Kidney (tissue), 14 donors: ENCODE measurements around the gene NTRK2. TPM values are rescaled to one million over a fixed set of nuclear protein-coding genes. Genes with fewer than 3 reads are reported as not detected.

Source experiments
- DNase-seq, 5 donors: peaks; one replicate each; pipeline ENCODE4 v3.0.0-alpha.2; 2013 to 2020
- FAIRE-seq: peaks from 2 replicates; lab custom pipeline; 2012; peaks lifted over from hg19 to GRCh38; lab: Jason Lieb, UNC
- H3K27ac ChIP-seq, 2 donors: one replicate each; pipeline ENCODE4 v1.7.0; 2013; ENCODE audit warnings: low read depth in 2 of 2, low read length in 2 of 2, inconsistent platforms in 1 of 2
- H3K27me3 ChIP-seq: one replicate; pipeline ENCODE4 v1.7.1; 2013; ENCODE audit warnings: low read length, inconsistent platforms; ENCODE audit not compliant: control insufficient read depth, insufficient read depth
- H3K36me3 ChIP-seq, 3 donors: one replicate each; pipeline versions ENCODE4 v1.7.0 to v1.7.1; 2013; ENCODE audit warnings: low read length in 3 of 3, control low read depth in 1 of 3, inconsistent platforms in 1 of 3; ENCODE audit not compliant: insufficient read depth in 3 of 3, control insufficient read depth in 2 of 3
- H3K4me1 ChIP-seq, 3 donors: one replicate each; pipeline versions ENCODE4 v1.7.0 to v1.7.1; 2013; ENCODE audit warnings: low read length in 3 of 3, inconsistent platforms in 1 of 3, low read depth in 1 of 3; ENCODE audit not compliant: control insufficient read depth in 2 of 3, insufficient read depth in 2 of 3
- H3K4me3 ChIP-seq, 3 donors: one replicate each; pipeline versions ENCODE4 v1.7.0 to v1.8.1; 2013; ENCODE audit warnings: low read length in 3 of 3, control low read depth in 1 of 3, inconsistent platforms in 1 of 3
- H3K9ac ChIP-seq, 3 donors: one replicate each; pipeline versions ENCODE4 v1.7.0 to v1.7.1; 2013; ENCODE audit warnings: low read length in 3 of 3, control low read depth in 1 of 3, inconsistent platforms in 1 of 3
- H3K9me3 ChIP-seq, 3 donors: one replicate each; pipeline versions ENCODE4 v1.7.0 to v1.7.1; 2013; ENCODE audit warnings: low read length in 3 of 3, control low read depth in 1 of 3, inconsistent platforms in 1 of 3; ENCODE audit not compliant: control insufficient read depth in 2 of 3, insufficient read depth in 1 of 3
- intact Hi-C: fragments of 100-400 bp; cut with DNase I; formaldehyde crosslinking; loops from one replicate; pipeline ENCODE4 v1.11.1; 2022
- polyA plus RNA-seq: library from polyadenylated mRNA; stranded (reverse); fragments of 350-450 nt; fragmentation: Illumina TruSeq; extraction: RNeasy Lipid Tissue Mini Kit (QIAGEN cat#74804); gene quantifications from one replicate; pipeline ENCODE4 v1.2.3, GENCODE V29; 2014; ENCODE audit warnings: low read depth, low replicate concordance; ENCODE audit not compliant: insufficient read depth
- total RNA-seq: library from RNA; stranded (reverse); fragmentation: NEBNext Ultra II Directional; extraction: Animal tissue kit (Norgen Biotek cat#: 25700); gene quantifications from one replicate; pipeline ENCODE4 v1.2.1, GENCODE V29; 2021
- TF ChIP-seq, protein P1 (sequence below): IDR thresholded peaks from 3 replicates; pipeline ENCODE4 v1.5.1; 2012; ENCODE audit warnings: mild to moderate bottlenecking, moderate library complexity, borderline replicate concordance; ENCODE audit not compliant: insufficient read depth; ENCODE audit errors: extremely low read depth
- donor health status: control.
- donor health status: control.
- donor health status: control.
- donor health status: control.
- donor health status: control.
- donor health status: DM: yes; HTN: yes; CAD: no.
- donor health status: Normal renal cell carcinoma (clear cell type).

The NTRK2 gene
- total and polyA plus RNA-seq, 2 donors from 2014 or later, result 20.0 to 41.2 TPM

GRCh38 chr9:84845956-84846900, 176.7 kb downstream of the NTRK2 start:
- FAIRE-seq (peak; percentile 50), DNase-seq (no peak)
- Histone ChIP-seq H3K9ac (no peak overlapping the region), H3K4me1 (peaks cover 0 to 5% (median 0%) of the 10 kb centered on the region in 3 donors), H3K27ac (no peak overlapping the region), H3K27me3 (no peaks in the 10 kb centered on the region), H3K4me3 (peak overlapping the region in 1 of 3 donors; percentile 11), H3K9me3 (no peaks in the 10 kb centered on the region), H3K36me3 (no peaks in the 10 kb centered on the region)
- intact Hi-C loops, result no loop called here
- TF ChIP-seq, protein P1, sequence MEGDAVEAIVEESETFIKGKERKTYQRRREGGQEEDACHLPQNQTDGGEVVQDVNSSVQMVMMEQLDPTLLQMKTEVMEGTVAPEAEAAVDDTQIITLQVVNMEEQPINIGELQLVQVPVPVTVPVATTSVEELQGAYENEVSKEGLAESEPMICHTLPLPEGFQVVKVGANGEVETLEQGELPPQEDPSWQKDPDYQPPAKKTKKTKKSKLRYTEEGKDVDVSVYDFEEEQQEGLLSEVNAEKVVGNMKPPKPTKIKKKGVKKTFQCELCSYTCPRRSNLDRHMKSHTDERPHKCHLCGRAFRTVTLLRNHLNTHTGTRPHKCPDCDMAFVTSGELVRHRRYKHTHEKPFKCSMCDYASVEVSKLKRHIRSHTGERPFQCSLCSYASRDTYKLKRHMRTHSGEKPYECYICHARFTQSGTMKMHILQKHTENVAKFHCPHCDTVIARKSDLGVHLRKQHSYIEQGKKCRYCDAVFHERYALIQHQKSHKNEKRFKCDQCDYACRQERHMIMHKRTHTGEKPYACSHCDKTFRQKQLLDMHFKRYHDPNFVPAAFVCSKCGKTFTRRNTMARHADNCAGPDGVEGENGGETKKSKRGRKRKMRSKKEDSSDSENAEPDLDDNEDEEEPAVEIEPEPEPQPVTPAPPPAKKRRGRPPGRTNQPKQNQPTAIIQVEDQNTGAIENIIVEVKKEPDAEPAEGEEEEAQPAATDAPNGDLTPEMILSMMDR, result no peak

DNA sequence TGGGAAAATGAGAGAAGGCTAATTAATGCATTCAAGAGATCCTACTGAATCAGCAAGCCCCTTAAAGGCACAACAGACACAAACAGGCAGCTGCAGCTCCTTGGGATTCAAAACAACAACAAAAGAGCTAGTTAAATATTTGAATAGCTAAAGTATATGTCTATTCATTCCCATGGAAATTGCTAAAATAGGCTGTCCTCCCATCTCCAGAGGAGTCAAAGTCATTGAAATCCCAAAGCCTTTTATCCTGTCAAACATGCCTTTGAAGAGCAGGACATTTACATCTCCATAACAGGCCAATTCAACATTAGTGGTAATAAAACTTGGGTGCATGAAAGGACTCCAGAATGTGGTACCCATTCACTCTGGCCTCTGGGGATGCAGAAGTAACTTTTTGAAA, 177.4 kb downstream of the NTRK2 start:
- Histone ChIP-seq H3K27me3 (no peaks in the 10 kb centered on the region), H3K9ac (no peak overlapping the region), H3K27ac (no peak overlapping the region), H3K9me3 (no peaks in the 10 kb centered on the region), H3K4me3 (no peak overlapping the region), H3K36me3 (no peaks in the 10 kb centered on the region), H3K4me1 (peaks cover 0 to 5% (median 0%) of the 10 kb centered on the region in 3 donors)
- intact Hi-C loops, result no loop called here
- DNase-seq (no peak), FAIRE-seq (no peak)
- TF ChIP-seq, protein P1, result no peak

DNA sequence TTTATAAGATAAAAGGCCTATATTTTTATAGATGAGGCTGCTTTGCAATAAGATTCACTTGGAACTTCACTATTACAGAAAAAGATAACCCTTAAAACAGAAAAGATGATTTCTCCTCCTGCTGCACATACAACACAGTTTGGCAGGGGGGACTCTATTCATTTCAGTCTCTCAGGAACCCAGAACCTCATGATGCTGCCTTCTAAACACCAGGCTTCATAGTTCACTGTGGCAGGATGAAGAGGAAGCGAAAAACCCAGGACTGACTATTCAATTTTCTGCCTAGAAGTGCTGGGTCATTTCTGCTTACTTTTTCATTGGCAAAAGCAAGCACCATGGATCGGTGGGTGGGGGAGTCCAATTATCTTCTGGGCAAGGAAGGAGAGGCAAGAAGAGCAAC, 179.5 kb downstream of the NTRK2 start:
- no peak for DNase-seq
- intact Hi-C loops, result no loop called here
- Histone ChIP-seq H3K9ac (no peak overlapping the region), H3K9me3 (no peaks in the 10 kb centered on the region), H3K36me3 (no peaks in the 10 kb centered on the region), H3K4me3 (no peak overlapping the region), H3K27me3 (no peaks in the 10 kb centered on the region), H3K4me1 (peaks cover 0 to 5% (median 0%) of the 10 kb centered on the region in 3 donors), H3K27ac (no peak overlapping the region)
- no peak for FAIRE-seq
- TF ChIP-seq, protein P1, result no peak
